Measurements from ENCODE around the gene B3GAT1.

Gene B3GAT1

DNA sequence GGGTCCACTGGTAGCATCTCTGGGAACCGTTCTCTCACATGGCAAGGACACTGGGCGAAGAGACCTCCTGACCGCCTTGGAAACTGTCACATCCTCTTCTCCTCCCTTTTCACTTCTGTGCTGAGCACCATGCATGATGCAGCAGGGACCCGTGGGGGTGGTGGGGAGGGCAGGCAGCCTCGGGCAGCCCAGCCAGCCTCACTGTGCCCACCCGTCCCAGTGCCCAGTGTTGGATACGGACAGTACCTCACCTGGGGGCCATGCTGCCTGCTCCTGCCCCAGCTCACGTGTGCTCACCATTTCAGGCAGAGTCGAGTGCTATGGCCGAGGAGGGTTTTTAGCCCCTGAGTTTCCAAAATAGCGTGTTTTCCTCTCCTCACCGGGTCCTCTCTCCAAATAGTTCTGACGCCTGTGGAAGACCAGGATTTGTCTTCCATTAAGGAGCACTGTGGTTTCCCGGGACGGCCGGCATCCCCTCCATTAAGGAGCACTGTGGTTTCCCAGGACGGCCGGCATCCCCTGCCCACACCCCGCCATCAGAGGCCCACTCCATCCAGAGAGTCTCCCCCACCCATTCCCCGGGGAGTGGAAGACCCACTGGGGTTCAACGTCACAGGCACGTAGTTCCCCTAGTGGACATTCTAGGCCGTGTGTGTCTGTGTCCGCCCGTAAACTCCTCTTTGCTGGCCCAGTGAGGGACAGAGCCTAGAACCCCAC lies 22.4 kb downstream of the B3GAT1 start:
- DNase-seq = no peak

- DNase-seq = no peak
These were observed 23.5 kb downstream of the B3GAT1 start for GRCh38 chr11:134388590-134388989.

- DNase-seq = no peak
These were observed 24.5 kb downstream of the B3GAT1 start for GRCh38 chr11:134387501-134387900.

DNA sequence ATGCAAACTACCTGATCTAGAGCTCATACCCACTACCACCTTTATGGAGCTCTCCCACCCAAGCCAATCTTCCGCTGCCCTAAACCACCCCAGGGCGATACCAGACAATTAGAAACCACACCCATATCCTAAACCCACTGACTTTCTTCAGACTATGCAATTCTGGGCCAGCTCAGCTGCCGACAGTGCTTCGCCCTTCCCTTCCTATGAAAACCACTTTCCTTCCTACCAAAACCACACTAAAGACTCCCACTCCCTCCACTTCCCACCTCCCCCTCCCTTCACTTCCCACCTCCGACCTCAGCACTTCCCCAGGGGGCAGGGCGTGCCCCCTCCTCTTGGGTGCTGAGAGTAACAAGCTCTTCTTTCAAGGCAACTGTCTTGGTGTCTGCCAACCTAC lies 25.1 kb downstream of the B3GAT1 start:
- DNase-seq = no peak

DNA sequence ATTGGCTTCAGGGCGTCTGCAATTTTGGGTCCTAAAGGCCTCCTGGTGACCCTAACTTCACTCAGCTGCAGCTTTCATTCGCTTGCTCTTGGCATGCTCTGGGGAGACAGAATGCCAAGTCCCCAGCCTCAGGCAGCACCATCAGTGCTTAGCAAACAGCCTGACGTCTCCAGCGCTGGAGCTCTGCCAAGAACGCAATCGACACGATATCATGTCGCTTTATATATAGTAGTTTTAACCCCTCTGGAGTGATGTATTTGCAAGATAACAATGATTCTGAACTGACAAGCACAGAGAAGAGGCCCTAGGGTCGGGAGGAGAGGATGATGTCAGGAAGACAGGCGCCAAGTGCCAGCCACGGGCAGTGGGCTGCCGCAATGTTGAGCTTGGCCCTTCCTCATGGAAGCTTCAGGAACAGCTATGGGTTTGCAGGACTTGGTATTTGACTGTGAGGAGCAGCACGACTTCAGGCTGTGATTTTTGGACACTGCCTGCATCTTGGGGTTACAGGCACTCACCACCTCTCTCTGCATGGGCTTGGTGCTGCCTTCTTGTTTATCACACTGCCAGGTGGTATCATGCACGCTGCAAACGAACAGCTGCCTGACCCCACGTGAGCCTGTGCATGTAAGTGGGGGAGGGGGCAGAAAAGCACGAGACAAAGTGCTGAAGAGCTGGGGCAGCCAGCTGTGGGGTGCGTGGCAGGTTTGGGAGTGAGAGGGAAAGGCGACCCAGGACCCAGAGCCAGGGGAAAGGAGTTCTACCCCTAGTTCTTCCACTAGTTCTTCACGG lies 26.1 kb downstream of the B3GAT1 start:
- DNase-seq = peak; percentile 59

- no peak for DNase-seq
These were observed 26.9 kb downstream of the B3GAT1 start for GRCh38 chr11:134385171-134385570.

DNA sequence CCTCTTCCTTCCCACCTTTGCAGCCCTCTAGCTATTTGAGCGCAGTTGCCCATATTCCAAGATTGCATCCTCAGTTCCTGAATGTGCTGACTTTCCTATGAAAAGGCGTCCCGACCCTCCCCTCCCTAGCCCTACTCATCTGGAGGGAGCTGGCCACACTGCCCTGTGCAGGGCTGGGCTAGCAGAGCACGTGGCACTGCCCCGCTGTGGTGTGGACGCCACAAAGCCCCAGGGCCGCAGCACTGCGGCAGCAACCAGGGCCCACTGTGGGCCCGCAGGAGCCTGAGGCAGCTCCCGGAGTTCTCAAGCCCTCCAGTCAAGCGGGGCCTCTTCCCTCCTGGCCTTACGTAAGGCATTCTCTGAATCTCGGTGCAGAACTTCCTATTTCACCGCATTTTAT lies 27.6 kb downstream of the B3GAT1 start:
- DNase-seq = no peak

GRCh38 chr11:134383576-134384221 lies 28.3 kb downstream of the B3GAT1 start:
- DNase-seq = no peak

DNA sequence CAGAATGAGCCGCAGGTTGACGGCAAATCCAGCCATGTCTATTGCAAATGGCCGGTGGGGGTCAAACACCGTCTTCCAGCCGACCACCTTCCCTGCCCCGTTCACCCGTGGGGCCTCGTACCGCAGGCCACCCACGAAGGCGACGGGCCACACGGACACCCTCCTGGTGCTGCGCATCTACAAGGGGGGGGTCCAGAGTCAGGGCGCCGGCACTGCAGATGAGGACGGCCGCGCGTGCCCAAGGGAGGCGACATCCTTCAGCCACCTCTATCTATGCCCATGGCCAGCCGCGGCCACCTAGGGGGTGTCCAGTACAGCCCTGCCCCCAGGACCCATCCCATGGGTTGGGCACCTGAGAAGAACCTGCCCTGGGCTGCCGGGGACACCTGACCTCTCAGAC lies 29.2 kb downstream of the B3GAT1 start:
- no peak for DNase-seq

DNA sequence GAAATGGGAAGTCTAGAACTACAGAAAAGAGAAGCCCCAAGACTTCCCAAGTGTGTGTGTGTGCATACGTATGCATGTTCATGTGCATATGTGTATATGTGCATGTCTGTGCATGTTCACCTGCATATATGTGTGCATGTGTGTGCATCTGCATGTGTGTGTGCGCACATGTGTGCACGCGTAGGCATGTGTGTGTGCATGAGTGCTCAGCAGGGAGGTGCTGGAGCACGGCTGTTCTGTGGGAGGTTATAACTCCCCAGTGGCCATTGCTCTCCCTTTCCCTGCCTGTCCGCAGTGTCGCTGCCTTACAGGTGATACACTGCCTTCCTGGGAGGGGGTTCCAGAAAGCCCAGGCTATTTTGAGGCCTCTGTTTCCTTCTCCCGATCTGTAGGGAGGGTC lies 29.8 kb downstream of the B3GAT1 start:
- no peak for DNase-seq

- no peak for DNase-seq
These were observed 31.3 kb downstream of the B3GAT1 start for GRCh38 chr11:134380785-134381184.

DNA sequence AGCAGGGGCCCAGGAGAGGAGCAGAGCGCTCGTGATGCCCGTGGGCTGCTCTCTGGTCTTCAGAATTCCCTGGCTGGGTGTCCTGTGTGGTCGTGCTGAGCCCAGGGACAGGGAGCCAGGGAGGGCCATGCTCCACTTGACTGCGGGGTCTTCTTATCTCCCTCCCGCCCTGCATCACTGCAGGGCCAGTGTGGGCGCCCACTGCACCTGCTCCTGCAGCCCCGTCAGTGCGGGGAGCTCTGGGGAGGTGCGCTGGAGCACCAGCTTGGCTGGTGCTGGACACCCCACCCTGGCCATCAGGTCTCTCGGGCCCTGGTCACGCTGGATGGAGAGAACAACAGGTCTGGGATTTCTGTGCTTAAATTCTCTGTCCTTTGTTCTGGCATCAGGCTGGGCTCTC lies 31.8 kb downstream of the B3GAT1 start:
- no peak for DNase-seq

- no peak for DNase-seq
These were observed 32.8 kb downstream of the B3GAT1 start for GRCh38 chr11:134379241-134379640.

DNA sequence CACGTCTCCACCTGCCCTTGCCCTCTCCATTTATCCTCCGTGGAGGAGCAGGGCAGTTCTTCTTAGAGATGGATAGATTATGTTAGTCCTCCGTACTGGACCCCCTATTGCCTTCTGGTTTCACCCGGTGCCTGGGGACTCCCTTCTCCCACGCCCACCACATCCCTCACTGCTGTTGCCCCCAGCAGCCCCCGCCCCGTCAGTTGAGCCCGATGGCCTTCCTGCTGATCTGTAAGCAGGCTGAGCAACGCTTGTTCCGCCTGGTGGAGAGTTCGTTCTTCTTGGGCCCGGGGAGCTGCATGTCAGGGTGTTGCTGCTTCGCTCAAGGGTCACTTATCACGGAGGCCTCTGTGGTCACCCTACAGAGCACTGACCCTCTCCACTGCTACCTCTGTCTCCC lies 34.2 kb downstream of the B3GAT1 start:
- DNase-seq = no peak

- no peak for DNase-seq
These were observed 35.7 kb downstream of the B3GAT1 start for GRCh38 chr11:134376150-134376921.

DNA sequence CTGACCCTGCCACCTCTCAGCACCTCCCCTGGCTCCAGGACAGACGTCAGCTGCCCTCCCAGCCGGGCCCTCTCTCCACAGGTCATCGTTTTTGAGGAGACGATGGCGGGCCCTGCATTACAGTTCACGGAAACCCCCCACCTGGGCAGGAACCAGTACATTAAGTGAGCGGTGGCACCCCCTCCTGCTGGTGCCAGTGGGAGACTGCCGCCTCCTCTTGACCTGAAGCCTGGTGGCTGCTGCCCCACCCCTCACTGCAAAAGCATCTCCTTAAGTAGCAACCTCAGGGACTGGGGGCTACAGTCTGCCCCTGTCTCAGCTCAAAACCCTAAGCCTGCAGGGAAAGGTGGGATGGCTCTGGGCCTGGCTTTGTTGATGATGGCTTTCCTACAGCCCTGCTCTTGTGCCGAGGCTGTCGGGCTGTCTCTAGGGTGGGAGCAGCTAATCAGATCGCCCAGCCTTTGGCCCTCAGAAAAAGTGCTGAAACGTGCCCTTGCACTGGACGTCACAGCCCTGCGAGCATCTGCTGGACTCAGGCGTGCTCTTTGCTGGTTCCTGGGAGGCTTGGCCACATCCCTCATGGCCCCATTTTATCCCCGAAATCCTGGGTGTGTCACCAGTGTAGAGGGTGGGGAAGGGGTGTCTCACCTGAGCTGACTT lies 37.0 kb downstream of the B3GAT1 start:
- no peak for DNase-seq

DNA sequence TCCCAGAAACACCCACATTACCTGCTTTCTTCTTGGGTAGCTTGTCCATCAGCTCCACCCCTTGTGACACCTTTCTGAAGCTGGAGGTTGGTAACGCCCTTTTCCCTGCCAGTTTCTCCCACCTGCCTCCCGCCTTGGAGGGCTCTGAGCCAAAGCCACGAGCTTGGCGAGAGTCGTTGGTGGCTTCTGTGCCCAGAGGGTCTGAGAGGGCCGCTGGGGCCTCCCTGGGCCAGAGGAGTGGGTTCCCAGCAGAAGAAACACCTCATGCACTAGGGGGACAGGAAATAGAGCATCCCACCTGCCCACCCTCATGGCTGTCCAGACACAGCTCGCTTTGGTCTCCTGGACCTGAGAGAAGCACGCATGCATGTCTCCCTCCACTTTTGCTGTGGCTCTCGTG lies 37.9 kb downstream of the B3GAT1 start:
- DNase-seq = no peak

DNA sequence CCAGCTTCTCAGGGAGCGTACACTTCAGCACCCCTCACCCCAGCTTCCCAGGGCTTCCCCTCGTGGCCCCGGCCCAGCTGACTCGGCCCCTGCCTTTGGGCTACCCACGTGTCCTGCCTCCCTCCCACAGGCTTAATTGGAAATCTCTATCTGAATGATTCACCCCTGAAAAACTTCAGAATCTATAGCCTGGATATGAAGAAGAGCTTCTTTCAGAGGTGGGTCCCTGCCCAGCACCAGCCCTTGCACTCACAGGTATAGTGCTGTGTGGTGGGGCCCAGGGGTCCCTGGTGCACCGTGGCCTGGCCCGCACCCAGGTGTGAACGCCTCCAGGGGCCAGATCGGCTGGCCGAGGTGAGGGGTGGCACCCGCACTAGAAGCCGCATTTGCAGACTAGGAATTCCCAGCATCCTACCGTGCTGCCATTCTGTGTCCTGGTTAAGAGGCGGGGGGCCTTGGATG lies 38.4 kb downstream of the B3GAT1 start:
- no peak for DNase-seq

GRCh38 chr11:134372961-134373360 lies 39.1 kb downstream of the B3GAT1 start:
- DNase-seq = no peak

DNA sequence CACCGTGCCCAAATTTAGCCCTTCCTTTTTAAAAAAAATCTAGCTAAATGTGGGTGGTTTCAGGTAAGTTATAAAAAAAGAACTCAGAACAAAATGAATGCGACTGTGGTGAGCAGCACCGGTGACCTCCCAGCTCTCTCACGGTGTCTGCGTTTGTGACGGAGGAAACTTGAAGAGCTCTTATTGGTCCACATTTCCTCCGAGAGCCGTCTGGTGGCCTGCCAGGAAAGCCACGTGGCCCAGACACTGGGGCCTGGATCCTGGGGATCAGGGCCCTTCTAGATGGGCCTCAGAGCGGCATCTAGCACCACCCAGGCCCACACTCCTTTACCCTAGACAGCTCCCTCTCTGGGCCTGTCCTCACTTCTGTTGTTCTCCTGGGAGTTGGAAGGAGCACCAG lies 39.5 kb downstream of the B3GAT1 start:
- no peak for DNase-seq

- no peak for DNase-seq
These were observed 40.4 kb downstream of the B3GAT1 start for GRCh38 chr11:134371436-134372185.
